Activated T-cell treated with anti-CD3 and anti-CD28 coated beads for 24 hours (primary cell): ENCODE data around the gene EIF1B.

Experiments
- DNase-seq: peaks from one replicate; pipeline ENCODE4 v3.0.0-alpha.2; 2020; ENCODE audit warnings: low read depth

Gene EIF1B

GRCh38 chr3:40308725-40309417 lies 636 bp upstream of the EIF1B start:
- DNase-seq: no peak

- no peak for DNase-seq
These were observed 603 bp downstream of the EIF1B start for GRCh38 chr3:40309925-40310695.

DNA sequence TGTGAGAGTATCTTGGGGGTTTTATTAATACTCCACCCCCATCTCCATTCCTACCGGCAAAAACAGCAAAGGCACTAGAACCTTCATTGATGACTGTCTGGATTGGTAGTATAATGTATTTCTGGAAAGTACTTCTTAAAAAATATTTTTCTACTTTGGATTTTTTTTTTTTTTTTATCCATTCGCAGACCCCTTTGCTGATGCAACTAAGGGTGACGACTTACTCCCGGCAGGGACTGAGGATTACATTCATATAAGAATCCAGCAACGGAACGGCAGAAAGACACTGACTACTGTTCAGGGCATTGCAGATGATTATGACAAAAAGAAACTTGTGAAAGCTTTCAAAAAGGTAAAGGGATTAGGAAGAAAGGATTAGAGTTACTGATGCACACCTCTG lies 1.2 kb downstream of the EIF1B start:
- DNase-seq: no peak

DNA sequence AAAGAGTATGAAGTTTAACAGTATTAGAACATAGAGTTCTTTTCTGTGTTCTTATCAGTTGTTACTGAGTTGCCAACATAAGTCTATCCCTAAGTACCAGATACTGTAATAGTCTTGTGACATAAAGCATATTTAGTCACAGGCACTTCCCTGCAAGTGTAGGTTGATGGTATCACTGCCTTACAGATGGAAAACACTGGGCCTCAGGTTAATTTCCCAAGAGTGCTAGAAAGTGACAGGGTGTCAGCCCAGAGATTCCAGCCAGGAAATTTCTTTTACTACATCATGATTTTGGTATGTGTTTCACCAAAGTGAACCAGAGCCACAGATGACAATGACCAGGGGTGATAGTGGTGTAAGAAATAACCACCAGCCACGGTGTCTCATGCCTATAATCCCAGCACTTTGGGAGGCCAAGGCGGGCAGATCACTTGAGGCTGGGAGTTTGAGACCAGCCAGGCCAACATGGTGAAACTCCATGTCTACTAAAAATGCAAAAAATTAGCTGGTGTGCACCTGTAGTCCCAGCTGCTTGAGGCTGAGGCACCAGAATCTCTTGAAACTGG lies 3.2 kb downstream of the EIF1B start:
- DNase-seq: no peak

GRCh38 chr3:40313975-40314860 lies 4.7 kb downstream of the EIF1B start:
- no peak for DNase-seq

DNA sequence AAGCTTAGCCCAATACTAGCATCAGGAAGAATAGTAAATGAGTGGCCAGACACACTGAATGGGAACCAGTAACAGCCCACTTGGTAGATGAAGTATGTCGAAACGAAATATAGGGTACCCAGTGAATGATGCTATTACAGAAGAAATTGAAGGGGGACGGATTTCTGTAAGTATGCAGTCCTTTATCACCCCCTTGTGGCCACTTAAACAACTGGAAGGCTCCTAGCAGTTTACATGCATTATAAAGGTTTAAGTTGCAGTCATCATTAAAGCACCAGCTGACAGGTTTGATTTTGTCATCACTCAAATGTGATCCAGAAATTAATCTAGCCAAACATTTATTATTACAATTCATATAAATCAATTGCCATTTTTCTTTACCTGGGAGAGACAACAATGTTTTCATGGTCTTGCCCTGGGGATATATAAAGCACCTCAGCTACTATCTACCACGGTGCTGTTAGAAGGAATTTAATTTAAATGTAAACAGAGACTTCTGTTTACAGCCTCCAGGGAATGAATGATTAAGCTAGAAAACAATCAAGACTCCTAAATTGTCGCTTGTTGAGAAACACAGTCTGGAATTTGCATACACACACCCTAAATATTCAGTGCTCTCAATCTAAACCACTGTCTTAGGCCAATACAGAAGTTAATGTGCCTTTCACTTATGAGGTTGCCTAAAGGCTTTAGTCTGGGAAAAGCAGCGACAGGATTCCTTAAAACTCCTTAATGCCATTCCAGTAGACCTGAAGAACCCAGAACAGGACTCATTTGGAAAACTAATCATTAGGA lies 7.8 kb downstream of the EIF1B start:
- peak; percentile 30 for DNase-seq

GRCh38 chr3:40321818-40322217 lies 12.3 kb downstream of the EIF1B start:
- DNase-seq: no peak

DNA sequence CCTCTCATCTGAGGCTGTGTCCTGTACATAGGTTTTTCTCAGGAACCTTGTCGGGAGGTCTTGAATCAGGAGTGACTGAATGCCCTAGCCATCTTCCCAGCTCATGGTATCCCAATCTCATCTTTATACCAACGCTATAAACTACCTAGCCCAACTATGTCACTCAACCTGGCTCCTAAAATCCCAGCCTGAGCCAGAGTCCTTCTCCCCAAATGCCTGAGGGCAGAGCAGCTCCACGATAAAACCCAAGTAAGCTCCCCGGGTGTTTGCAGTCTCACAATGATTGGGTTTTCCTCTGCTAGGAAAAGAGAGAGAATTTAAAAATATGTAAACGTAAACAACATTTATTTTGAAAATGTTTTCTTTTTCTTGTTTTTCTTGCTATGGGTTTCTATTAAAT lies 14.4 kb downstream of the EIF1B start:
- no peak for DNase-seq

GRCh38 chr3:40324621-40325020 lies 15.1 kb downstream of the EIF1B start:
- DNase-seq: no peak

DNA sequence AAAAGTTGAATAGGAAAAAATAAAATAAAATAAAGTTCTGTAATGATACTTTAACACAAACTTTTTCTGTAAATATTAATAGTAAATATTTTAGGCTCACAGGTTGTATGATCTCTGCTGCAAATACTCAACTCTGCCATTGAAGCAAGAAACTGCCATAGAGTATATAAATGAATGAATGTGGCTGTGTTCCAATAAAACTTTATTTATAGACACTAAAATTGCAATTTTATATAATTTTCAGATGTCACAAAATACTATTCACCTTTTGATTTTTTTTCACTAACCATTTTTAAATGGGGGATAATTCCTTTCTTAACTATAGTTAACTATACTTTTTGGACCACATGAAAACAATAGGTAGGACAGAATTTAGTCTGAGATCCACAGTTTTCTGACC lies 16.0 kb downstream of the EIF1B start:
- DNase-seq: no peak

GRCh38 chr3:40328374-40328773 lies 18.9 kb downstream of the EIF1B start:
- DNase-seq: no peak

- no peak for DNase-seq
These were observed 19.6 kb downstream of the EIF1B start for GRCh38 chr3:40329071-40329470.

DNA sequence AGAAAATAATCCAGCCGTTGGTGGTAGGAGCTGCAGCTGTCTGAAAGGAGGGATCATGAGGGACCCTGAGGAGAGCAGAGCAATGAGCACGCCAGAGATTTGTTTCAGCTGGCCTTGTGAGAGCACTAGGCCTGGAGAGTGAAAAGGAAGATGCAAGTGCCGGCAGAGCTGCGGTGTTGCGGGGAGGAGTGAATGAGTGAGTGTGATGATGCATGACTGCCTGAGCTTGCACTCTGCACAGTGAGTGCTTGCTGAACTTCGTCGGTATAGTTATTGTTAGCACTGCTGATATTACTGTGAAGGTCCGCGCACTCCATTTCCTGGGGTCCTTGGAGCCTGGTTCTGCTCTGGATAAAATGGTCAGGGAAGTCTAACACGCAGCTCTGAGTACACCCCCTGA lies 23.2 kb downstream of the EIF1B start:
- no peak for DNase-seq

- DNase-seq: no peak
These were observed 23.9 kb downstream of the EIF1B start for GRCh38 chr3:40333416-40333815.

DNA sequence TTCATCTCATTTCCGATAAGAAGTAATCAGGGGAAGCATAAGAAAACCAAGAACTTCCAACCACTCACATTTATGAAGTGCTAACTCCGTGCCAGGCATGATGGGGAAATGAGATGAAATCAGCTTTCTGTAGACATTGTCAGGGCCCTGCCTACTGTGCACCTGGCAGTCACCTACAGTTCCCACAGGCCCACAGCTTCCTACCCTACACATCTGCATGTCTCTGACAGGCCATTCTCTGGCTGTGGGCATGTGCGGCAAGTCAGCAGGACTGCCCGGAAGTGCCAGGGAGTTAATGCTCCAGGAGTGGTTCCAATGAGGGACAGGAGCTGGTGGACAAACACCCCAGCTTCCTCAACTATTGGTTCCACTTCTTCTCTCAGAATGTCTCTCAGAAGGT lies 24.3 kb downstream of the EIF1B start:
- DNase-seq: no peak

- DNase-seq: no peak
These were observed 26.6 kb downstream of the EIF1B start for GRCh38 chr3:40336101-40336500.

- DNase-seq: no peak
These were observed 27.1 kb downstream of the EIF1B start for GRCh38 chr3:40336511-40337135.

DNA sequence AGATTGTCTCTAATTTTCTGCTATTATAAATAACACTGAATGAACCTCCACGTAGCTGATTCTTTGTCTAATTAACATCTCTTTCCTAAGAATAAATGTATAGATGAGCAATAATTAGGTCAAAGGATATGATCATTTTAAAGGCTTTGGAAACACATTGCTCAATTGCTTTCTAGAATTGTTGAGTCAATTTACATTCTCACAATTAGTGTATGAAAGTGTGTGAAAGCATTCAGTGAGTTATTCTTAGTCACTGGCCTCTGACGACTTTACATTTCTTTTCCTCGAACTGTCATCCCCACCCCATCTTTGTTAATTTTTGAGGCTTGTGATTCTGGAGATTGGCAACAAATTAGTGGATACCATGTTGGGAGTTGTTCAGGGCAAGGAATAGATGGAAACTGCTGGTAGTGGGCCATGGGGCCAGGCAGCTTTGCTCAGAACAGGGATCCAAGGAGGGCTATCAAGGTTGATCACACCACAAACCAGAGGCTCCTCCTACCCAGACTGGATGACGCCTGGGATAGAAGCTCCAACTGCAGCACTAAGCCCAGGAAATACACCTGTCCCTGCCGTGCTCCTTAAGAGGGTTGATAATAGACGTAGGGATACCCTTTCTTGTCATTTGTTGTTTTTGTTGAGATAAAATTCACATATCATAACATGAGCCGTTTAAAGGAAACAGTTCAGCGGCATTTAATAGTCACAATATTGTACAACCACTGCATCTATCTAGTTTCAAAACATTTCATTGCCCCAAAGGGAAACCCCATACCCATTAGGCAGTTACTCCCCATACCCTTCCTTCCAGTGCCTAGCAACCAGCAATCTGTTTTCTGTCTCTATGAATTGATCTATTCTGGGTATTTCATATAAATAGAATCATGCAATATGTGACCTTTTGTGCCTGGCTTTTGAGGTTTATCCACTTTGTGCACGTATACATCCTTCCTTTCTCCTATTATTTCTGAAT lies 27.9 kb downstream of the EIF1B start:
- DNase-seq: no peak

- DNase-seq: no peak
These were observed 30.4 kb downstream of the EIF1B start for GRCh38 chr3:40339871-40340270.
